GM12878 (cell line): Measurements from ENCODE around the gene ATP10D. TPM values are rescaled to one million over a fixed set of nuclear protein-coding genes. Genes with fewer than 3 reads are reported as not detected.

Experiments
- ATAC-seq: fragments of 200-7000 bp; cut with Tn5 transposase; 3 replicates; pipeline ENCODE4 v1.9.1; 2020; ENCODE audit warnings: mild to moderate bottlenecking, moderate library complexity
- Bru-seq: library from RNA; stranded (reverse); fragments of 400-500 nt; gene quantifications from one replicate; lab custom pipeline; 2021; lab: Mats Ljungman, UMichigan
- BruChase-seq, 2 experiments: library from RNA; stranded (reverse); fragments of 400-500 nt; gene quantifications; one replicate each; lab custom pipeline; 2021; lab: Mats Ljungman, UMichigan
- BruUV-seq: library from RNA; stranded (reverse); fragments of 400-500 nt; replicated peaks from 2 replicates; lab custom pipeline; 2021; lab: Mats Ljungman, UMichigan
- CTCF ChIA-PET: fragments of 300-600 bp; sonication (Branson Sonifier 250); formaldehyde crosslinking; extraction: SDS; loops from one replicate; lab custom pipeline; 2021; ENCODE audit warnings: inconsistent platforms; lab: Yijun Ruan, JAX
- POLR2A ChIA-PET: fragments of 350-600 bp; formaldehyde crosslinking; extraction: SDS; loops from one replicate; lab custom pipeline; 2021; ENCODE audit warnings: inconsistent platforms; lab: Charles Lee
- RAD21 ChIA-PET: fragments of 300-600 bp; sonication (Branson Sonifier 250); formaldehyde crosslinking; loops from one replicate; lab custom pipeline; 2023; ENCODE audit warnings: antibody characterized with exemption; ENCODE audit not compliant: unreplicated experiment; lab: Charles Lee
- SMC1A ChIA-PET: fragments of 300-600 bp; sonication (Branson Sonifier 250); formaldehyde crosslinking; loops from one replicate; lab custom pipeline; 2023; ENCODE audit not compliant: unreplicated experiment, uncharacterized antibody; lab: Charles Lee
- DNase-seq: peaks from one replicate; pipeline ENCODE4 v3.0.0-alpha.2; 2011; ENCODE audit warnings: low read depth, low spot score
- FAIRE-seq: peaks from 3 replicates; lab custom pipeline; 2011; peaks lifted over from hg19 to GRCh38; lab: Jason Lieb, UNC
- H2AFZ ChIP-seq: 2 replicates; pipeline ENCODE4 v1.6.0; 2011; ENCODE audit warnings: low read depth, low read length, control low read depth; ENCODE audit not compliant: control insufficient read depth
- H3K27ac ChIP-seq: 2 replicates; pipeline ENCODE4 v1.5.1; 2011; ENCODE audit warnings: control low read depth; ENCODE audit not compliant: control insufficient read depth, insufficient read depth
- H3K27me3 ChIP-seq, 2 experiments: replicated peaks in 1 of 2; 2 replicates each; pipeline versions ENCODE4 v1.6.0 to v1.6.1; 2011; ENCODE audit warnings: low read length in 1 of 2; ENCODE audit not compliant: control insufficient read depth in 2 of 2, insufficient read depth in 2 of 2
- H3K36me3 ChIP-seq, 2 experiments: 2 replicates each; pipeline ENCODE4 v1.5.1; 2011; ENCODE audit warnings: low read length in 1 of 2; ENCODE audit not compliant: control insufficient read depth in 2 of 2, insufficient read depth in 2 of 2
- H3K4me1 ChIP-seq: 2 replicates; pipeline ENCODE4 v1.6.1; 2011; ENCODE audit warnings: mild to moderate bottlenecking, low read length, moderate library complexity, mixed read lengths; ENCODE audit not compliant: control insufficient read depth, insufficient read depth
- H3K4me2 ChIP-seq: 2 replicates; pipeline ENCODE4 v1.6.0; 2011; ENCODE audit warnings: control low read depth; ENCODE audit not compliant: control insufficient read depth, insufficient read depth
- H3K4me3 ChIP-seq: fragments of 200-600 bp; sonication (generic); 2 replicates; pipeline ENCODE4 v1.5.1; 2016
- H3K79me2 ChIP-seq: 2 replicates; pipeline ENCODE4 v1.6.0; 2011; ENCODE audit warnings: low read length; ENCODE audit not compliant: control insufficient read depth, insufficient read depth
- H3K9ac ChIP-seq: 2 replicates; pipeline ENCODE4 v1.8.0; 2011; ENCODE audit warnings: low read length, control low read depth, mixed read lengths; ENCODE audit not compliant: control insufficient read depth, insufficient read depth
- H3K9me3 ChIP-seq: replicated peaks from 3 replicates; pipeline ENCODE4 v1.5.1; 2011; ENCODE audit warnings: mild to moderate bottlenecking, low read length; ENCODE audit not compliant: control insufficient read depth, insufficient read depth
- H4K20me1 ChIP-seq: 2 replicates; pipeline ENCODE4 v1.6.0; 2011; ENCODE audit not compliant: control insufficient read depth, insufficient read depth
- BRCA1 ChIP-seq: IDR thresholded peaks from 2 replicates; pipeline ENCODE4 v1.6.1; 2011; ENCODE audit warnings: low read depth, low read length, improper control_type of control experiment
- CBX5 ChIP-seq: sonication (generic); IDR thresholded peaks from 2 replicates; pipeline ENCODE4 v1.6.1; 2016; ENCODE audit warnings: low read depth, moderate library complexity, mild to moderate bottlenecking, inconsistent platforms
- FOXK2 ChIP-seq: fragments of 450-650 bp; IDR thresholded peaks from 2 replicates; pipeline ENCODE4 v1.6.1; 2017; ENCODE audit warnings: mild to moderate bottlenecking, moderate library complexity
- GABPA ChIP-seq: IDR thresholded peaks from 2 replicates; pipeline ENCODE4 v1.6.1; 2014; ENCODE audit warnings: antibody characterized with exemption, low read depth, mild to moderate bottlenecking, inconsistent platforms
- IKZF2 ChIP-seq, 2 experiments: fragments of 450-650 bp; IDR thresholded peaks; 2 replicates each; pipeline ENCODE4 v1.6.1; 2017; ENCODE audit warnings: mild to moderate bottlenecking in 2 of 2, moderate library complexity in 2 of 2
- NBN ChIP-seq: fragments of 450-650 bp; IDR thresholded peaks from 2 replicates; pipeline ENCODE4 v1.6.1; 2016
- RUNX3 ChIP-seq: IDR thresholded peaks from 2 replicates; pipeline ENCODE4 v1.6.1; 2012; ENCODE audit warnings: low read length, inconsistent platforms
- TAF1 ChIP-seq: IDR thresholded peaks from 2 replicates; pipeline ENCODE4 v1.6.1; 2011; ENCODE audit warnings: mild to moderate bottlenecking, low read depth, low read length, borderline replicate concordance
- ZBED1 ChIP-seq: IDR thresholded peaks from 2 replicates; pipeline ENCODE4 v1.6.1; 2016; ENCODE audit warnings: borderline replicate concordance
- WGBS: methylation state at CpG from one replicate; pipeline ENCODE4 v1.1.6; 2016; ENCODE audit warnings: low lambda C conversion rate; ENCODE audit not compliant: insufficient replicate concordance, insufficient coverage; ENCODE audit errors: missing lambda C conversion rate; 5-methylcytosine and 5-hydroxymethylcytosine counted together
- in situ Hi-C: fragments of 300-500 bp; cut with MboI; formaldehyde crosslinking; loops from 9 replicates; pipeline ENCODE4 v1.14.3; 2018; ENCODE audit warnings: mixed read lengths
- intact Hi-C: fragments of 100-400 bp; cut with micrococcal nuclease; formaldehyde crosslinking; loops from one replicate; pipeline ENCODE4 v1.14.2; 2022; ENCODE audit not compliant: unreplicated experiment
- long read RNA-seq, 2 experiments: library from polyadenylated mRNA; unstranded; transcript quantifications; one replicate each; pipeline ENCODE4 v2.0.0, GENCODE V29; 2019 to 2020
- polyA minus RNA-seq, 3 experiments: library from RNA; depleted of rRNA, polyadenylated mRNA; stranded (reverse); fragments of >200 nt; gene quantifications; 2 replicates each; pipeline ENCODE4 v1.2.3, GENCODE V29; 2011
- polyA plus RNA-seq, 11 experiments: library from polyadenylated mRNA; depleted of rRNA in 4 of 11; unstranded in 6 of 11; stranded (reverse) in 5 of 11; fragments of >200 nt; fragmentation: Nextera tagmentation in 4 of 11; fragmentation: Illumina TruSeq in 1 of 11; extraction: Ambion mirVana in 4 of 11; extraction: Trizol in 1 of 11; gene quantifications; 1 replicate in 1 of 11; 2 replicates in 10 of 11; pipeline versions ENCODE4 v1.2.1 to v1.2.3, GENCODE V29; 2011 to 2016; ENCODE audit warnings: inconsistent platforms in 2 of 11, missing spikeins in 2 of 11, low read depth in 1 of 11
- total RNA-seq, 4 experiments: library from RNA; depleted of rRNA in 3 of 4; stranded (reverse); fragments of >200 nt in 3 of 4; fragmentation: Illumina TruSeq in 1 of 4; extraction: Trizol in 1 of 4; gene quantifications; 2 replicates each; pipeline versions ENCODE4 v1.2.1 to v1.2.3, GENCODE V29; 2013 to 2021
- TF ChIP-seq, protein P1 (sequence below): fragments of 450-650 bp; IDR thresholded peaks from 2 replicates; pipeline ENCODE4 v1.6.1; 2017; ENCODE audit warnings: antibody characterized with exemption, mild to moderate bottlenecking, moderate library complexity
- TF ChIP-seq, protein P2 (sequence below): fragments of 450-650 bp; IDR thresholded peaks from 2 replicates; pipeline ENCODE4 v1.6.1; 2016; ENCODE audit warnings: mild to moderate bottlenecking
- TF ChIP-seq, protein P3 (sequence below): IDR thresholded peaks from 2 replicates; pipeline ENCODE4 v1.6.1; 2012; ENCODE audit warnings: low read depth, low read length, improper control_type of control experiment
- TF ChIP-seq, protein P4 (sequence below): fragments of 450-650 bp; IDR thresholded peaks from 2 replicates; pipeline ENCODE4 v1.6.1; 2014; ENCODE audit warnings: mild to moderate bottlenecking

ATP10D gene
- total RNA-seq (2013; cell fraction: nucleolus; rRNA removed) = 101 and 123 TPM in 2 replicates
- total RNA-seq (2014; rRNA removed) (16.5 and 20.3 TPM in 2 replicates), total RNA-seq (2014; rRNA removed; fragmentation: Illumina TruSeq; extraction: Trizol) (20.7 and 20.8 TPM in 2 replicates), total RNA-seq (2021) (30.0 and 31.7 TPM in 2 replicates), polyA plus RNA-seq (2011; rRNA removed) (50.3 and 60.3 TPM in 2 replicates), polyA plus RNA-seq (2014; fragmentation: Illumina TruSeq; extraction: Trizol) (18.7 and 19.8 TPM in 2 replicates), polyA plus RNA-seq (2014; fragmentation: Nextera tagmentation; extraction: Ambion mirVana) (10 to 100 TPM; 10.2 to 18.0 TPM), polyA plus RNA-seq (2014; rRNA removed) (9.4 and 11.2 TPM in 2 replicates), polyA plus RNA-seq (2016; fragmentation: Nextera tagmentation; extraction: Ambion mirVana) (10 to 100 TPM; 19.4 to 25.6 TPM), polyA minus RNA-seq (2011; rRNA and poly(A)+ RNA removed) (97.4 and 201 TPM in 2 replicates), Bru-seq, nascent RNA (percentile 84 among the genes with signal in this experiment), BruChase-seq, experiment 1, labeled RNA remaining after a 6-hour chase (percentile 78 among the genes with signal in this experiment), BruChase-seq, experiment 2, labeled RNA remaining after a 2-hour chase (percentile 80 among the genes with signal in this experiment)
- 5.5 TPM for polyA plus RNA-seq (2011; ENCODE audit: low read depth)
- polyA plus RNA-seq (2011; cell fraction: cytosol; rRNA removed) = 18.1 and 22.6 TPM in 2 replicates
- 42.1 and 55.4 TPM in 2 replicates for polyA plus RNA-seq (2011; cell fraction: nucleus; rRNA removed)
- polyA plus RNA-seq (2012) = 10.5 and 10.7 TPM in 2 replicates
- 18.3 and 21.1 TPM in 2 replicates for polyA minus RNA-seq (2011; cell fraction: cytosol; rRNA and poly(A)+ RNA removed)
- polyA minus RNA-seq (2011; cell fraction: nucleus; rRNA and poly(A)+ RNA removed) = 67.3 and 81.0 TPM in 2 replicates
- long read RNA-seq, experiment 1, full-length matches to known transcripts = 1 of 16 reads
- long read RNA-seq, experiment 1, partial matches to known transcripts = 7 of 16 reads
- long read RNA-seq, experiment 1, other reads (novel, unspliced or antisense) = 8 of 16 reads
- long read RNA-seq, experiment 2, transcript ATP10D-206 (2 exons, 566 nt) = major isoform, 9 of 131 reads
- long read RNA-seq, experiment 2, partial matches to known transcripts = 84 of 131 reads
- long read RNA-seq, experiment 2, other reads (novel, unspliced or antisense) = 34 of 131 reads

DNA sequence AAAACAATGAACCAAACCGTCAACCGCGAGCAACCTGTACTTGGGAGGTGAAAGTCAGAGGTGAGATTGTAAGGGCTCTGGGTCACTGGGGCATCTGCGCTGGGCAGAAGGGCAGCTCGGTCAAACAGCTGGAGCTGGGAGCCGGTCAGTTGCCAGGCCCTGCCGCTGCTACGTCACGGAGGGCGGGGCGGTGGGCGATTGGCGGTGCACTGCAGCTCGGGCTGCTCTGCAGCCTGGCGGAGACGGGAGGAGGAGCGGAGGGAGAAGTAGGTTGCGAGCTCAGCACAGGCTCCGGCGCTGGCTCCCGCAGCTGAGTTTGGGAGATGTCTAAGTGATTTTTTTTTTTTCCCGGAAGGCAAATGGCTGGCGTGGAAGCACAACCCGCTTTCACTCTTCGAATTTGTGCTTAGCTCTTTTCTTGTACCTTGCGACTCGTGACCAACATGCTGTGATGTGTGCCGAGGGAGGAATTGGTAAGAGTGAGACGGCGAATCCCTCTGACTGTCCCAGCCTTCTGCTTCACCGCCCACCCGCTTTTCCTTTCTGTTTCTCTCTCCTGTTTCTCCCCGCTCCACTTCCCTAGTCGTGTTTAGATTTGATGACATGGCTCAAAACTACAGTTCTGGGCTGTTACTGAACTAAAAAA is at the start of gene ATP10D:
Gene ATP10D, plus strand, starts transcription at position 229 of the 646 bp plus-strand sequence. CDS start 27,266 bp downstream, outside the sequence.
- FAIRE-seq = peak; percentile 92
- H3K79me2 ChIP-seq = peaks cover 28% of the 10 kb centered on the region
- H3K27ac ChIP-seq = peak within 1 kb of the TSS; percentile 70
- TF ChIP-seq, protein P1, sequence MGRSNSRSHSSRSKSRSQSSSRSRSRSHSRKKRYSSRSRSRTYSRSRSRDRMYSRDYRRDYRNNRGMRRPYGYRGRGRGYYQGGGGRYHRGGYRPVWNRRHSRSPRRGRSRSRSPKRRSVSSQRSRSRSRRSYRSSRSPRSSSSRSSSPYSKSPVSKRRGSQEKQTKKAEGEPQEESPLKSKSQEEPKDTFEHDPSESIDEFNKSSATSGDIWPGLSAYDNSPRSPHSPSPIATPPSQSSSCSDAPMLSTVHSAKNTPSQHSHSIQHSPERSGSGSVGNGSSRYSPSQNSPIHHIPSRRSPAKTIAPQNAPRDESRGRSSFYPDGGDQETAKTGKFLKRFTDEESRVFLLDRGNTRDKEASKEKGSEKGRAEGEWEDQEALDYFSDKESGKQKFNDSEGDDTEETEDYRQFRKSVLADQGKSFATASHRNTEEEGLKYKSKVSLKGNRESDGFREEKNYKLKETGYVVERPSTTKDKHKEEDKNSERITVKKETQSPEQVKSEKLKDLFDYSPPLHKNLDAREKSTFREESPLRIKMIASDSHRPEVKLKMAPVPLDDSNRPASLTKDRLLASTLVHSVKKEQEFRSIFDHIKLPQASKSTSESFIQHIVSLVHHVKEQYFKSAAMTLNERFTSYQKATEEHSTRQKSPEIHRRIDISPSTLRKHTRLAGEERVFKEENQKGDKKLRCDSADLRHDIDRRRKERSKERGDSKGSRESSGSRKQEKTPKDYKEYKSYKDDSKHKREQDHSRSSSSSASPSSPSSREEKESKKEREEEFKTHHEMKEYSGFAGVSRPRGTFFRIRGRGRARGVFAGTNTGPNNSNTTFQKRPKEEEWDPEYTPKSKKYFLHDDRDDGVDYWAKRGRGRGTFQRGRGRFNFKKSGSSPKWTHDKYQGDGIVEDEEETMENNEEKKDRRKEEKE = no peak
- TF ChIP-seq, protein P2, sequence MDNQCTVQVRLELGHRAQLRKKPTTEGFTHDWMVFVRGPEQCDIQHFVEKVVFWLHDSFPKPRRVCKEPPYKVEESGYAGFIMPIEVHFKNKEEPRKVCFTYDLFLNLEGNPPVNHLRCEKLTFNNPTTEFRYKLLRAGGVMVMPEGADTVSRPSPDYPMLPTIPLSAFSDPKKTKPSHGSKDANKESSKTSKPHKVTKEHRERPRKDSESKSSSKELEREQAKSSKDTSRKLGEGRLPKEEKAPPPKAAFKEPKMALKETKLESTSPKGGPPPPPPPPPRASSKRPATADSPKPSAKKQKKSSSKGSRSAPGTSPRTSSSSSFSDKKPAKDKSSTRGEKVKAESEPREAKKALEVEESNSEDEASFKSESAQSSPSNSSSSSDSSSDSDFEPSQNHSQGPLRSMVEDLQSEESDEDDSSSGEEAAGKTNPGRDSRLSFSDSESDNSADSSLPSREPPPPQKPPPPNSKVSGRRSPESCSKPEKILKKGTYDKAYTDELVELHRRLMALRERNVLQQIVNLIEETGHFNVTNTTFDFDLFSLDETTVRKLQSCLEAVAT = peak; percentile 91
- TF ChIP-seq TAF1 = peak; percentile 69; the same call in 1 of the 2 replicates
- TF ChIP-seq, protein P3, sequence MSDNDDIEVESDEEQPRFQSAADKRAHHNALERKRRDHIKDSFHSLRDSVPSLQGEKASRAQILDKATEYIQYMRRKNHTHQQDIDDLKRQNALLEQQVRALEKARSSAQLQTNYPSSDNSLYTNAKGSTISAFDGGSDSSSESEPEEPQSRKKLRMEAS = no peak
- peak; percentile 82; the same call in 1 of the 2 replicates for TF ChIP-seq CBX5
- TF ChIP-seq IKZF2 (IDR thresholded peaks at IDR 0.05) = peak; percentile 53 to 74; a peak in 3 of 4 replicates
- no peak for TF ChIP-seq FOXK2
- TF ChIP-seq NBN = peak; percentile 97
- TF ChIP-seq BRCA1 = no peak
- TF ChIP-seq GABPA = no peak
- no peak for TF ChIP-seq ZBED1
- TF ChIP-seq, protein P4, sequence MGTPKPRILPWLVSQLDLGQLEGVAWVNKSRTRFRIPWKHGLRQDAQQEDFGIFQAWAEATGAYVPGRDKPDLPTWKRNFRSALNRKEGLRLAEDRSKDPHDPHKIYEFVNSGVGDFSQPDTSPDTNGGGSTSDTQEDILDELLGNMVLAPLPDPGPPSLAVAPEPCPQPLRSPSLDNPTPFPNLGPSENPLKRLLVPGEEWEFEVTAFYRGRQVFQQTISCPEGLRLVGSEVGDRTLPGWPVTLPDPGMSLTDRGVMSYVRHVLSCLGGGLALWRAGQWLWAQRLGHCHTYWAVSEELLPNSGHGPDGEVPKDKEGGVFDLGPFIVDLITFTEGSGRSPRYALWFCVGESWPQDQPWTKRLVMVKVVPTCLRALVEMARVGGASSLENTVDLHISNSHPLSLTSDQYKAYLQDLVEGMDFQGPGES = no peak
- TF ChIP-seq RUNX3 = peak; percentile 17; the same call in 1 of the 2 replicates

More for the DNA sequence above, at the start of gene ATP10D:
- Histone ChIP-seq H3K27me3 (no peaks in the 10 kb centered on the region), H3K9me3 (peaks cover 2% of the 10 kb centered on the region; the same call in 1 of the 3 replicates), H3K4me2 (peak within 1 kb of the TSS; percentile 98), H3K36me3 (no peaks in the 10 kb centered on the region), H2AFZ (peak within 1 kb of the TSS; percentile 92), H3K4me3 (peak within 1 kb of the TSS; percentile 81), H3K9ac (peak within 1 kb of the TSS; percentile 82), H3K4me1 (peaks cover 17% of the 10 kb centered on the region), H4K20me1 (no peaks in the 10 kb centered on the region)
- ChIA-PET POLR2A (interaction anchor here (0.6 to 5.3 kb wide), 14 partner anchors 8 to 927 kb away, joined by 3 to 36 read pairs (median 8); partner anchors contain the start of gene COMMD8), RAD21 (interaction anchor here (0.7 to 5.4 kb wide), 24 partner anchors 9 to 425 kb away, joined by 3 to 84 read pairs (median 5); partner anchors contain the start of gene COMMD8), CTCF (interaction anchor here (0.7 to 5.2 kb wide), 19 partner anchors 8 to 553 kb away, joined by 3 to 79 read pairs (median 5); partner anchors contain the start of gene COMMD8), SMC1A (interaction anchor here (1.0 to 6.7 kb wide), 16 partner anchors 9 to 365 kb away, joined by 3 to 126 read pairs (median 10); partner anchors contain the start of gene COMMD8)
- DNase-seq (peak; percentile 71), ATAC-seq (peak; percentile 91)
- in situ Hi-C loops (no loop called here), intact Hi-C loops (loop anchor here (1.0 to 5.0 kb wide), 2 partner anchors 22 to 782 kb away; partner anchors contain the start of genes COMMD8 and TEC)
- WGBS = under 1% methylated on average over 34 of the region's 34 CpGs
- BruUV-seq = TSS peak; percentile 83
